ENCODE measurements around the gene WDR45.

DNA sequence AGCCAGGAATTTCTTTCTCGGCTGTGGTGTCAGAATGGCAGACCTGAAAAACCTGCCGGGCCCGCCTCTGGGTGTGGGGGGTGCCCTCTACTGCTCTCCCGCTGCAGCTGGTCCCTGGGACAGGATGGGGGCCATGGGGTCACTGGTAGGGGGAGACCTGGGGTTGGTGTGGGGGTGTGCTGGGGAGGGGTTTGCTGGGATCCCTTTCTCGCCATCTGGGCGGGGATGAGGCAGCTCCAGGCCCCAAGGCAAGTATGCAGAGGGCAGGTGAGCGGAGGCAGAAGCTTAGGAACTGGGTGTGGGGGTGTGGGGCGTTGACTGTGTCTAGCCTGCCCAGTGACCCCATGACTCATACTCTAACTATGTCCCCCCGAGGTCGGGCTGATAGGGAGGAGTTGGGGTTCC, 20.0 kb downstream of the WDR45 start:
- TF ChIP-seq YY1 (IDR thresholded peaks at IDR 0.05; ENCODE audit: insufficient read depth, insufficient read length) (no peak), ZNF274 (IDR thresholded peaks at IDR 0.05; ENCODE audit: low read depth, low read length) (no peak), SUZ12 (IDR thresholded peaks at IDR 0.05; ENCODE audit: extremely low read depth, insufficient read depth, insufficient read length) (no peak)
